Activated CD4-positive, alpha-beta T cell treated with anti-CD3 and anti-CD28 coated beads for 24 hours (primary cell): ENCODE measurements around the gene UNC45A.
A peak's percentile ranks its signal among the peaks of the same experiment; 100 is the strongest.
"Not testable (repeated sequence)": the region's sequence is repeated elsewhere in the genome, so short reads cannot be mapped to it uniquely, and the experiment has no call there.

Experiments
- DNase-seq, 2 donors: peaks; one replicate each; pipeline ENCODE4 v3.0.0-alpha.2; 2020; ENCODE audit warnings: low read depth in 2 of 2

The UNC45A gene

DNA sequence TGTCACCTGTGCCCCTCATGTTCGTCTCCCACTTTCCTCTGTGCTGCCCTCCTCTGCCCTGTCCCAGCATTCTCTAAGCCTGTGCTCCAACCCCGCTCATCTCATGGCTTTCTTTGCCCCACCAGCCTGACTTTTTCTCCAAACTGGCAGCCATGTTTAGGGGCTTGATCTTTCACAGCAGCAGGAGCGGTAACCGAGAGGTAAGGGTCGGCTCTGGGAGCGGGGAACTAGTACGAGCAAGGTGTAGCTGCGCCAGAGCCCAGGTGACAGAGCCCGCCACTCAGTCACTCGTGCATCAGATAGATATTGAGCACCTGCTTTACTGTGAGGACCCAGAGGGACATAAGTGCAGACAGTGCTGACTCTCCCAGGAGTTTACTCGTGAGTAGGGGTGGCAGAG is 18.6 kb upstream of the UNC45A start:
- no peak for DNase-seq

DNA sequence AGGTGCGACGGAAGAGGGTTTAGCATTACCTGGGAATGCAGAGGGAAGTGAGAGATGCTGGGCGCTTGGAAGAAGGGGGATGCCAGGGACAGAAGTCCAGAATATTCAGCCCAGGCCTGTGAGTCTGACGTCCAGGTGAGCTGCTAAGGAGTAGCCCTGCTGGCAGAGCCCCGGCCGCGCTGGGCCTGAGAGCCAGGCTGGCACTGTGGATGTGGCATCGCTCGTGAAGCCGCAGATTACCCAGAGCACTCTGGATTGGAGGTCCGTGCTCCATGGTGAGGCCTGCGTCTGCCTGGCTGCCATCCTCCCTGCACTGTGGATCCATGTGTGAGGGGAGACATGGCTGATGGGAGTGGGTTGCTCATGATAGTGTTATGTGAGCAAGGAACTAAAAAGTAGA is 17.5 kb upstream of the UNC45A start:
- DNase-seq = no peak

DNA sequence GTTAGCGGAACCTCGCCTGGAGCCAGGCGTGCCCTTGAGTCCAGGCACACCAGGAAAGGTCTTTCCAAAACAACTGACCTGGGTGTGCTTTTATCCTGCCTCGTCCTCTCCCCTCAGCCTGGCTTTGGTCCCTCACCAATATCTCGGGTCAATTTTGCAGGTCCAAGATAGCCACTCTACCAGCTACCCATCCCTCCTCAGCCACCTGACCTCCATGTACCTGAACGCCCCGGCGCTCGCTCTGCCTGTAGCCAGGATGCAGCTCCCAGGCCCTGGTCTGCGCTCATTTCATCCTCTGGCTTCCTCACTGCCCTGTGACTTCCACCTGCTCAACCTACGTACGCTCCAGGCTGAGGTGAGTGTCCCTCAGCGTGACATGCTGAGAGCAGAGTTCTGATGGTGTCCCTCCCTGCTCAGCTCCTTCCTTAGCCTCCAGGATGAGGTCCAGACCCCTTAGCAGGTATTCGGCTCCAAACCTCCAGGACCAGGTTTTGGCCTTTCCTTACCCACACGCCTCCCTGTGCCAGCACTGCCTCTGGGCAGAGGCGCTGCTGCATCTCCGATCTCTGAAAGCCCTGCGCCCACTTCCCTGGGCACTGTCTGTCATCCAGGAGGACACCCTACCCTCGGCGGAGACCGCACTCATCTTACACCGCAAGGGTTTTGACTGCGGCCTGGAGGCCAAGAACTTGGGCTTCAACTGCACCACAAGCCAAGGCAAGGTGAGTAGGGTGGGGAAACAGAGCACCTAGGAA is 16.9 kb upstream of the UNC45A start:
- no peak for DNase-seq

DNA sequence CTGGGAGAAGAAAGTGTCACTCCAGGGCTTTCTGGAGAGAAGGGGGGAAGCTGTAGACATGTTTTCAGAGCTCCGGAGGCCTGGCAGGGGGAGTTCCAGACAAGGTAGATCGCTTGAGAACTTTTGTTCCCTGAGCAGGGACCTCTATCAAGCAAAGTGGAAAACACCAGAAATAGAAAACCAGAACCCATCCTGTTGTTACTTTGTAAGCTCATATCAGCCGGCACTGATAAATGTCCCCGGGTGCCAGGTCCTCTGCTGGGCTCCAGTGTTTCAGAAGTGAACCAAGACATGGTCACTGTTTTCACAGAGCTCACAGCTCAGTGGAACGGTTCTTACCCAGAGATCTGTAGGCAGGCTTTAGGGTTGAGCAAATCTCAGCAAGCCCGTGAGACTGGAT is 16.2 kb upstream of the UNC45A start:
- no peak for DNase-seq

DNA sequence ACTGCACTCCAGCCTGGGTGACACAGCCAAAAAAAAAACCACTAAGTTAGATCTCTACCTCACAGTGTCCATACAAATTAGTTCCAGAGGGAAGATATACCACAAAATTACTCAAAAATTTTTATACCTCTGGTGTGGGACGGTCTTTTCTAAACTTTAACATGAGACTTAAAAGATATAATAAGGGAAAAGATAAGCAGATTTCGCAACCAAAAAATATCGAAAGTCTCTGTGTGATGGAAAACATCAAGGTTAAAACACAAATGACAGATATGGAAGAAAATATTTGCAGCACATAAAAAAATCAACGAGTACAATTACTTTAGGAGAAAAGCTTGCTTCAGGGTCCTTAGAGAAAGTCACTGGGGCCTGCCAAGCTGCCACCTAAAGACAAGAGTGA is 13.2 kb upstream of the UNC45A start:
- no peak for DNase-seq

DNA sequence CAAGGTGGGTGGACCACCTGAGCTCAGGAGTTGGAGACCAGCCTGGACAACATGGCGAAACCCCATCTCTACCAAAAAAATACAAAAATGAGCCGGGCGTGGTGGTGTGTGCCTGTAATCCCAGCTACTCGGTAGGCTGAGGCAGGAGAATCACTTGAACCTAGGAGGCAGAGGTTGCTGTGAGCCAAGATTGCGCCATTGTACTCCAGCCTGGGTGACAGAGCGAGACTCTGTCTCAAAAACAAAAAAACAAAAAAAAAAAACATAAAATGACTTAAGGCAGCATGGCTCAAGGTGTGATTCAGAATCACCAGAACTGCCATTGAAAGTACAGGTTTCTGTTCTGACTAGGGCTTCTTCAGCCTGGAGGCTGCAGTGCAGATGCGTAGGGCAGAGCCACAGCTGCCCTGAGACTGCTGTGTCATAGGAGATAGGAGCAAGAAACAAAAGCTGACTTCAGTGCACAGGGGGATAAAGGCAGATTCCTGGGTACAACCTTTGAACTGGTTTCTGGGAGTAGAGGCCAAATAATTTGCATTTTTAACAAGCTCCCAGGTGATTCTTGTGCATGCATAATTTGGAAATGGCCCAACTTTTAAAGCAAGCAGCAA is 12.3 kb upstream of the UNC45A start:
- DNase-seq = not testable (repeated sequence)

DNA sequence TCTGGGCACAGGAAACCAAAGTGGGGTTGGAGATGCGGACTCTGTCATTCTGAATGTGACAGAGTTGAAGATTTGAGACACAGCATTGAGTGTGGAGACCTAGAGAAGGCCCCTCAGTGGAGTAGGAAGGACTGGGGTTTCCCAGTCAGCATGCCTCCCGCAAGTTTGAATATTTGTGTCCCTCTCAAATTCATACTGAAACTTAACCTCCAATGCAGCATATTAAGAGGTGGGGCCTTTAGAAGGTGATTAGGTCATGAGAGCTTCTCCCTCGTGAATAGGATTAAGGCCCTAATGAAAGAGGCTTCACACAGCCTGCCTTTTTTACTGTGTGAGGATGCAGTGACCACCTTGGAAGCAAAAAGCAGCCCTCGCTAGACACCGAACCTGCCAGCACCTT is 10.7 kb upstream of the UNC45A start:
- DNase-seq = no peak

DNA sequence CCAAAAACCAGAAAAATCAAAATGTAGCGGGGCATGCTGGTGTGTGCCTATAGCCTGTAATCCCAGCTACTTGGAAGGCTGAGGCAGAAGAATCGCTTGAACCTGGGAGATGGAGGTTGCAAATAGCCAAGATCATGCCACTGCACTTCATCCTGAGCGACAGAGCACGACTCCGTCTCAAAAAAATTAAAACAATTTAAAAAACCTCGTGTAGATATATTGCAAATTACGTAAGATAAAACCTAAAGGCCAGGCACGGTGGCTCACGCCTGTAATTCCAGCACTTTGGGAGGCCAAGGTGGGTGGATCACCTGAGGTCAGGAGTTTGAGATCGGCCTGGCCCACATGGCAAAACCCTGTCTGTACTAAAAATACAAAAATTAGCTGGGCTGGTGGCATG is 8.3 kb upstream of the UNC45A start:
- DNase-seq = not testable (repeated sequence)

DNA sequence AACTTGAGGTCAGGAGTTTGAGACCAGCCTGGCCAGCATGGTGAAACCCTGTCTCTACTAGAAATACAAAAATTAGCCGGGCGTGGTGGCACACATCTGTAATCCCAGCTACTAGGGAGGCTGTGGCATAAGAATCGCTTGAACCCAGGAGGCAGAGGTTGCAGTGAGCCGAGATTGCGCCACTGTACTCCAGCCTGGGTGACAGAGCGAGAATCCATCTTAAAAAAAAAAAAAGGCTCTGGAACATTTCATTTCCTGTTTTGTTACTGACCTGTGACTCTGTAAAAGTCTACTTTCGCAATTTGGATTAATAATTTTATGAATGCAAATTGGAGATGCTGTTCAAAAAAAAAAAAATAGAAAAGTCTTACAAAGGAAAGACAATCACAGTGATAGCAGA is 7.0 kb upstream of the UNC45A start:
- not testable (repeated sequence) for DNase-seq

DNA sequence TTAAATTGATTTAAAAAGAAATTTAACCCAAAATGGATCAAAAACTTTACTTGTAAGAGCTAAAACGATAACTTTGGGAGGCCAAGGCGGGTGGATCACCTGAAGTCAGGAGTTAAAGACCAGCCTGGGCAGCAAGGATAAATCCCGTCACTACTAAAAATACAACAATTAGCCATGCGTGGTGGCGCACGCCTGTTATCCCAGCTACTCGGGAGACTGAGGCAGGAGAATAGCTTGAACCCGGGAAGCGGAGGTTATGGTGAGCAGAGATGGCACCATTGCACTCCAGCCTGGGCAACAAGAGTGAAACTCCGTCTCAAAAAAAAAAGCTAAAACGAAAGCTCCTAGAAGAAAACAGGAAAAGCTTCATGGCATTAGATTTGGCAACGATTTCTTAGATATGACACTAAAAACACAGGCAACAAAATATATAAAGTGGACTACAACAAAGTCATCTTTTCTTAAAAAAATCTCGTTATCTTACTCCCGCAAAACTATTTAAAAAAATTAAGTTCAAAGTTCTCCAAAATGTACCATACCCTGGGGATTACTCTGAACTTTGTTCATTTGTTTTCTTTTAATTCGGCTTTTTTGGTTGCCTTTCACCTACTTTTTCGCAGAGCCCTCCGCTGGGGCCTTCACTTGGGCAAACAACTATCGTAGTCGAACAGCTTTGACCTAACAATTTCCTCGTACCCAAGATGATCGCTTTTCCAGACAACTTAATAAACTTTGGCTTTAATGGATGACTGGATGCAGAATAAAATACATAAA is 5.7 kb upstream of the UNC45A start:
- DNase-seq = no peak

DNA sequence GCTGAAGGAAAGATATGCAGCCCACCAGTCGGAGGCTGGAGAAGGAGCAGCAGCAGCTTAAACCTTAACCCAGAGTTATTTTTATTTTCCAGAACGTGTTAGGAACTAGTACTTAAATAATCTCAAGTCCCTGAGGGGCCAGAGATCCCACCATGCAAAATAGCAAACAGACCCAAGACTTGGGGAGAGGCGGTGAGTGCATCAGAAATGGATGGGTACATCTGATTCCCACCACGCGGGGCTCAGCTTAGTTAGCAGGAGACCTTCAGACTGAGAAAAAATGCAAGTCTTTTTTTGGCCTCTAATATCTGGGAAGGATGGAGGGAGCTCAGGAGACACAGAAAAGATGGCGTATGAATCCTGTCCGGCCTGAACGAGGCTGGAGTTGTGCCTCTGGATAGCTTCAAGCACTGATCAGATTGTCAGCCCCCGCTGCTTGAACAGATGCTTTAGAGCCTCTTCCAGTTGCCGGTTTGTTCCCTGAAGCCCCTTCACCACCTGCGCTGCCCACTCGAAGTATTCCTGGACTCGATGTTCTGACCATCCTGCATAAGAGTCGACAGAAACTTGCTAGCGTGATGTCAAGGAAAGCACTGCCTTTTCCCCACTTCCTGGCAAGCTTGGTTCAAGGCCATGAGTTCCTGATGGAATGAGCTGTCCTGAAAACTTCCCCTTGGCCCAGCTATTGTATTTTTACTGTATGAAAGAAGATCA is 4.1 kb upstream of the UNC45A start:
- DNase-seq = no peak

DNA sequence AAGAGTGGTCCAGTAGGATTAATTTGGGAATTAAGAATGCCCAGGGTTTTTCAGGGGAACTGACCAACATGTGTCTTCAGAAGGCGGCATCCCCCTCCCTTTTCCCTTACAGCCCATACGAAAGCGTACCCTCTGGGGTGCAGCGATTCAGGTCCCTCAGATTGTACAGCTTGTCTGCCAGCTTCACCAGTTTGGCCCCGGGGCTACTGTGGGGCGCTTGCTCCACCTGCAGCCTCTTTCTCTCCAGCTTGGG is 3.6 kb upstream of the UNC45A start:
- no peak for DNase-seq

DNA sequence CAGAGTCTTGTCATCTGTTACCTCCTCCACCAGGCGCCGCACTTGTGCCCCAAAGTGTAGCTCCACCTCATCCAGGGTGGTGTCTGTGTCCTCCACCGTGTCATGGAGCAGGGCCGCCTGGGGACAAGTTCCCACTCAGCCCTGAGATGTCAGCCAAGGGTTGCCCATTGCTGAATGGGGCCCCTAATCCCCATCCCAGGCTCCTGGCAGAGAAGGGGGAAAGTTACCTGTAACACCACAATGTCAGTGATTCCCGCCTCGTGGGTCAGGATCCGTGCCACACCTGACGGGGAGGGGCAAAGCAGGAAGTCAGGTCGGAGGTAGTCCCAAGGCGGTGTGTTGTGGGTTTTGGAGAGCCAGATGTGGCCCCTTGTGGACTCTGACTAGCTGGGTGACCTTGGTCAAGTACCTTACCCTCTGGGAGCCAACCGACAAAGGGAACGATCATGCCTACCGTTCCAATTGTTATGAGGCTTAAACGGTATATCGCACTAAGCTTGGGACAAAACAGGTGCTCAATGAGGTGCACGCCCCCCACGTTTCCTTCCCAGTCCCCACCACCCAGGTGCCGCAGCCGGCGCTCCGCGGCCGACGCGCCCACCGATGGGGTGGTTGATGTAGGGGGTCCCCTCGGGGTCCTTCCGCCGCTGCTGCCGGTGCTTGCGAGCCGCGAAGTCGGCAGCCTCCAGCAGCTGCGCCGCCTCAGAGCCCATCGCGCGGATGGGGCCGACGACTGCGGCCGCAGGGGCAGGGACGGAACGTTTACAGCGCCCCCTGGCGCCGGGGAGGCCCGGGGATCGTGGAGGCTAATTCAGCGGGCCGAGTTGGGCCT is 3.0 kb upstream of the UNC45A start, which contains the start of gene HDDC3:
TSS of gene HDDC3 (minus strand) at position 722 of the 832 bp plus-strand sequence. CDS start at position 713, 9 bp downstream.
- DNase-seq = peak; percentile 91 to 92

DNA sequence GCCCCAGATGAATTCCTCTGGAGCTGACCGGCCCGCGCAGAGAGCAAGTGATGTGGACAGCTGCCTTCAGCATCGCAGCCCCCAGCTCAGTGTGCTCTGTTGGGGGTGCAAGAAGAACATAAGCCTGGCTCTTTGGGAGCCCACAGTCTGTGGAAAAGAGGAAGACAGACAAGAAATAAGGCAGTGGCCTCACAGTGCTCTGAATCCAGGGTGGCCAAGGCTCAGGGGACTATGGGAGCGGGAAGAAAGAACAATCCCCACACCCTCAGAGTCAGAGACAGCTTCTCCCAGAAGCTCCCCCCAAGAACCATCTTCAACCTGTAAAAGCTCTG is 2.5 kb upstream of the UNC45A start:
- no peak for DNase-seq

DNA sequence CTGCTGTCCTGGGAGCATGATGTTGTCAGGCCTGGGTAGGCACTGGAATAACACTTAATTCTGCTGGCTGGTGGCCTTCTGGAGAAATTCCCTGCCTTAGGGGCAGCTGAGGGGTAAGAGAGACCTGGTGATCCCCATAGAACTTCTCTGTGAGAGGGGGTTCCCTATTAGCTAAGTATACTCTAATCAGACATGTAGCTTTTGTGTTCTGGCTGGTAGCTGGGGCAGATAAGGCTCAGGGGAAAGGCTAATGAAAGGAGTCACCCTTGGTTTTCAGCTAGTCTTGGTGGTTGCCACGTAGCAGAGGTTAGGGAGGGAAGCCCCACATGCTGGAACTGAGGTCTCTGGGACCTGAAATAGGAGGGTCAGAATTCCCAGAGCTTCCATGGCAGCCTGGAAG is 1.8 kb upstream of the UNC45A start:
- DNase-seq = no peak

DNA sequence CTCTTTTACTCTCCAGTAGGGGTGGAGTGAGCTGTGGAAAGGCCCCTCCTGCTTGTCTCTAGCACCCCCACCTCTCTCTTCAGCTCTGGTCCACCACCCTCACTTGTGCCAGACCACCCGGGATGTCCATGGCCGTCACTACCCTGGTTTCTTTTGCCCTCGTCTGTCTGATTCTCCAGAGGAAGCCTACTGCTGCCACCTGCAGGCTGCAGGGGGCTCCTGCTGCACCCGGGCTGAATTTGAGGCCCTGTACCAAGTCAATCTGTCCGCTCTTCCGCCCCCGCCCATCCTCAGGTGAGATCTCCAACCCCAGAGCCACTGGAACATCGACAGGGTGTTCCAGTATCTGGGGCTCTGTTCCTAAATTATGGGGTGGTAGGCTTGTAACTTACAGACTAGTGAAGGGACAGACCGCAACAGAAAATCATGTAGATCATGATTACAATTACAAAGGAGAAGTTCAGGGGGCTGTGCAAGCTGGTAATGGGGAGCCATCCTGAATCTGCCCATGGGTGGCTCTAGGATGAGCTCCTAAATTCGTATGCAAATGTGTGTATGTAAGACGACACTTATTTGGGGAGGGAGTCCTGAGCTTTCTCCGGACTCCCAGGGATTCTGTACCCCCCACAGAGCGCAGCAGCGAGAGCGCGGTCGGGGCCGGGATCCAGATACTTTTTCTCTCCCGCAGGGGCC is 683 bp upstream of the UNC45A start:
- peak; percentile 78 to 89 for DNase-seq

DNA sequence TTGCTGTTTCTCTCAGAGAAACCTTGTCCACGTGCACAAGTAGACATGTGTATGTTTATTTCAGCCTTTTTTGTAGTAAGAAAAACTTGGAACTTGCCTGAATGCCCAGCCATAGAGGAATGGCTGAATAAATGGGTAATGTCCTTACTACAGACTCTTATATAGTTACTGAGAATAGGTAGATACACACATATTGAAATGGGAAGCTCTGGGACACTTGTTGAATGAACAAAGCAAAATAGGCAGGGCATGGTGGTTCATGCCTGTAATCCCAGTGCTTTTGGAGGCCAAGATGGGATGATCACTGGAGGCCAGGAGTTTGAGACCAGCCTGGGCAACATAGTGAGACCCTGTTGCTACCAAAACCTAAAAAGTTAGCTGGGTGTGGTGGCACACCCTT is 1.7 kb downstream of the UNC45A start:
- no peak for DNase-seq

DNA sequence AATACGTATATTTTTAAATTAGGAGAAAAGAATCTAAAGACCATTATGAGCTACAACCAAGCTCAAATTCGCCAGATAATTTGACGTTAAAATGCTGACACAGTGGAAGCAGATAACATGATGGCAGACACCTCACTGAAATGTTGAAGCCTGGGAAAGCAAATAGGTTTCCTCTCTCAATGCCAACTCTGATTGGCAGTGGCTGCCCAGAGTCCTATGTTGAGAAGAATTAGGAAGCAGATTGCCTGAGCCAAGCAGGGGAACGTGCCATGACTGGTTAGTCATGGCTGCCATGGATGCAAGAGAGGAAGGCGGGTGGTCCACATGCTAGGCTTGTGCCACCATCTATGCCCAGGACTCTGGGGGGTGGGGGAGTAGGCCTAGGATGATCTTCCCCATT is 3.2 kb downstream of the UNC45A start:
- no peak for DNase-seq

DNA sequence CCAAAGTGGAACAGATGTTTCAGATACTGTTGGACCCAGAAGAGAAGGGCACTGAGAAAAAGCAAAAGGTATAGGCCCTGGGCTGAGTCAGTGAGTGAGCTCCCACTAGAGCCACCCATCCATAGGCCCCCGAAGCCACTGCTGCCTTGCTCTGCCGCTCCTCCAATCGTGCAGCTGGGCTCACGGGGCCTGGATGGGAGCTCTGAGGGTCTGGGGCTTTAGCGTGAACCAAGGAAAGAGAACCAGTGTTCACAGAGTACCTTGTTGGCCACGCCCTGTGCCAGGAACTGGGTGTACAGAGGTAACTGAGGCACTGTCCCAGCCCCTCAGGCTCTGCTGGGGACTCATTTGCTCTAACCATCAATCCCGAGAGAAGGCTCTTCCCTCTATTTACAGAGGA is 4.7 kb downstream of the UNC45A start:
- no peak for DNase-seq

DNA sequence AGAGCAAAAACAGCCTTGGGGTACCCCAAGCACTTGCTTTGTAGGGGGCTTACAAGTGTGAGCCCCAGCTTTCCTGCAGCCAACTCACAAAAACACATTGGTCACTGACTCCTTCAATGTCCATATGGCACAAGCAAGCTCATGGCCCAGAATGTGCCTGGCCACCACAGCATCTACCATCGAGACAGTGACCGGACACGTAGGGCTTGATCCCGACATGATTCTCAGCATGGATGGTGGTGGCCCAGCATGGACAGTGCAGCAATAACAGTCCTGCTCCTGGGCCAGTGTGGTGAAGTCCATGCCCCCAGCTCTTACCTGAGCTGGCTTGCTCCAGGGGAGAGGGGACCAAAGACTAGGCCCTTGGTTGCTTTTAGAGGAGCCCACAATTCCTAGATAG is 6.0 kb downstream of the UNC45A start:
- DNase-seq = no peak
